GM10266 (cell line): Measurements from ENCODE around the gene SLC5A10.

Experiments used
- DNase-seq: peaks from one replicate; pipeline ENCODE4 v3.0.0; 2012; ENCODE audit errors: extremely low spot score
- CTCF ChIP-seq: IDR thresholded peaks from 2 replicates; pipeline ENCODE4 v1.5.1; 2012; ENCODE audit warnings: mild to moderate bottlenecking, low read depth; ENCODE audit not compliant: control insufficient read depth, insufficient read depth; ENCODE audit errors: missing control alignments

The SLC5A10 gene

GRCh38 chr17:18932360-18933055 is 19.5 kb upstream of the SLC5A10 start:
- DNase-seq: no peak
- TF ChIP-seq CTCF: no peak

- no peak for TF ChIP-seq CTCF
- no peak for DNase-seq
These were observed 18.6 kb upstream of the SLC5A10 start for GRCh38 chr17:18933102-18934058.

- no peak for TF ChIP-seq CTCF
- DNase-seq: no peak
These were observed 13.8 kb upstream of the SLC5A10 start for GRCh38 chr17:18937981-18938691.

GRCh38 chr17:18938692-18939023 is 13.3 kb upstream of the SLC5A10 start:
- TF ChIP-seq CTCF: no peak
- no peak for DNase-seq

- no peak for TF ChIP-seq CTCF
- DNase-seq: no peak
These were observed 7.3 kb upstream of the SLC5A10 start for GRCh38 chr17:18944646-18945045.

- no peak for TF ChIP-seq CTCF
- DNase-seq: no peak
These were observed 5.4 kb upstream of the SLC5A10 start for GRCh38 chr17:18946536-18946935.

- no peak for TF ChIP-seq CTCF
- DNase-seq: no peak
These were observed 4.1 kb upstream of the SLC5A10 start for GRCh38 chr17:18947866-18948265.
